ENCODE data around the gene TUFT1. TPM values are rescaled to one million over a fixed set of nuclear protein-coding genes. Genes with fewer than 3 reads are reported as not detected.

Gene TUFT1
- polyA plus RNA-seq, 3 donors, result 1.5 to 1.7 (median 1.6) TPM

DNA sequence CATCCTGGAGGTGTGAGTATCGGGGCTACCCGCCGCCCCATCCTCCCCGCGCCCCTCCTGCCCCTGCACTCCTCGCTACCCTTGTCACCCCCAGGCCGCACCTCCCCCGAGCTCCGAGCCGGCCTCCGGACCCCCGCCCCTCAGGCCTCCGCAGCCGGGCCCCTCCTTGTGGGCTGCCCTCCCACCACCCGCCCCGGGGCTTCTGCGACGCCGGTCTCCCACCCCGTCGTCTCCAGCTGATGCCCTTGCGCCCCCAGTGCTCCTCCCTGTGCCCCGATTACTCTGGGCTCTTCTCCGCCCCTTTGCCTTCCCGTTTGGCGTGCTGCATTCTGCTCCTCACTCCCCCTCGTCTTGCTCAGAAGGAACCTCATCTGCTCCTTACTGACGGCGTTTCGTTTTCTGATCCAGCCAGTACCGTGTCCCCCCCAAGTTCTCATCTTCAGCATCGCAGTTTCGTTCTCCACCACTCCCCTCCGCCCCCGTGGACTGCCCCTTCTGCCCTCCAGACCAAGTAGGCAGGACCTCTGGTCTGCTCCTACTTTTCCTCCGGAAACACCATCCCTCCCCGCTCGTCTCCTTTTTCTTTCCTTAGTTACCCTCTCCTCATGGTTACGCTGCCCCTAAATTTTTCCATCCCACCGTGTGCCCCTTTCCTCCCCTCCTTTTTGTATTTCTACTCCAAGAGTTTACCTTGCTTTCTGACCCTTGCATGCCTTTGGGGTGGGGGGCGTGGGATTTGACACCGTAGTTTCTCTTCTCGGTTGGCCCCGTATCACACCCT is 72.6 kb downstream of the TUFT1 start:
- H4K20me1 ChIP-seq (ENCODE audit: insufficient read depth, low read length), result peaks cover 24% of the 10 kb centered on the region
- Mint-ChIP-seq H3K4me3 (peak overlapping the region; percentile 94 to 97), H3K9me3 (peaks cover 0 to 3% (median 0%) of the 10 kb centered on the region in 7 donors), H3K4me1 (peaks cover 60% of the 10 kb centered on the region), H3K27me3 (ENCODE audit: low read depth in 3 of 3) (peaks cover 0 to 2% (median 0%) of the 10 kb centered on the region in 3 donors), H3K27ac (peak overlapping the region; percentile 85 to 99 (median 98)), H3K36me3 (peaks cover 14 to 15% of the 10 kb centered on the region in 2 donors)
- TF ChIP-seq, protein P1, sequence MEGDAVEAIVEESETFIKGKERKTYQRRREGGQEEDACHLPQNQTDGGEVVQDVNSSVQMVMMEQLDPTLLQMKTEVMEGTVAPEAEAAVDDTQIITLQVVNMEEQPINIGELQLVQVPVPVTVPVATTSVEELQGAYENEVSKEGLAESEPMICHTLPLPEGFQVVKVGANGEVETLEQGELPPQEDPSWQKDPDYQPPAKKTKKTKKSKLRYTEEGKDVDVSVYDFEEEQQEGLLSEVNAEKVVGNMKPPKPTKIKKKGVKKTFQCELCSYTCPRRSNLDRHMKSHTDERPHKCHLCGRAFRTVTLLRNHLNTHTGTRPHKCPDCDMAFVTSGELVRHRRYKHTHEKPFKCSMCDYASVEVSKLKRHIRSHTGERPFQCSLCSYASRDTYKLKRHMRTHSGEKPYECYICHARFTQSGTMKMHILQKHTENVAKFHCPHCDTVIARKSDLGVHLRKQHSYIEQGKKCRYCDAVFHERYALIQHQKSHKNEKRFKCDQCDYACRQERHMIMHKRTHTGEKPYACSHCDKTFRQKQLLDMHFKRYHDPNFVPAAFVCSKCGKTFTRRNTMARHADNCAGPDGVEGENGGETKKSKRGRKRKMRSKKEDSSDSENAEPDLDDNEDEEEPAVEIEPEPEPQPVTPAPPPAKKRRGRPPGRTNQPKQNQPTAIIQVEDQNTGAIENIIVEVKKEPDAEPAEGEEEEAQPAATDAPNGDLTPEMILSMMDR (IDR thresholded peaks at IDR 0.05), result no peak
- no peaks in the 10 kb centered on the region for H3K9me3 ChIP-seq (replicated peaks in 1 of 2; ENCODE audit: control insufficient read depth in 1 of 2, insufficient read depth in 1 of 2, low read length in 2 of 2)
- H2AFZ ChIP-seq (ENCODE audit: insufficient read depth, low read depth, low read length, poor library complexity, severe bottlenecking), result peak overlapping the region; percentile 95
- DNase-seq, result peak in 2 of 3 donors; percentile 16 to 29
- H3K36me3 ChIP-seq (replicated peaks in 1 of 2; ENCODE audit: control insufficient read depth in 1 of 2, insufficient read depth in 2 of 2, low read length in 2 of 2), result peaks cover 3 to 4% of the 10 kb centered on the region in 2 donors
- intact Hi-C loops (cut with micrococcal nuclease), result loop anchor here in 1 of 2 donors (5.0 to 10.0 kb wide), 2 partner anchors 382 to 445 kb away; partner anchors contain the start of genes LYSMD1, S100A10 and SCNM1
- peaks cover 56 to 71% of the 10 kb centered on the region in 2 donors for H3K4me1 ChIP-seq (ENCODE audit: control insufficient read depth in 1 of 2, insufficient read depth in 2 of 2, low read length in 2 of 2)
- H3K4me3 ChIP-seq (replicated peaks in 1 of 3; ENCODE audit: low read depth in 2 of 3, low read length in 3 of 3), result peak overlapping the region; percentile 64 to 90 (median 89)
- H3K4me2 ChIP-seq (replicated peaks; ENCODE audit: extremely low read depth, low read length, poor library complexity, severe bottlenecking), result peak overlapping the region; percentile 89
- peaks cover 61% of the 10 kb centered on the region for H3K79me2 ChIP-seq (ENCODE audit: insufficient read depth, low read length)
- no peaks in the 10 kb centered on the region for H3K27me3 ChIP-seq (ENCODE audit: control insufficient read depth in 2 of 2, insufficient read depth in 2 of 2, low read length in 2 of 2)
- peak overlapping the region; percentile 95 for H3K27ac ChIP-seq (ENCODE audit: low read depth in 1 of 2, low read length in 2 of 2)
- under 1% methylated on average over 40 of the region's 44 CpGs for WGBS (ENCODE audit: insufficient coverage)
- H3K9ac ChIP-seq (ENCODE audit: insufficient read depth, low read length, poor library complexity, severe bottlenecking), result peak overlapping the region; percentile 94

DNA sequence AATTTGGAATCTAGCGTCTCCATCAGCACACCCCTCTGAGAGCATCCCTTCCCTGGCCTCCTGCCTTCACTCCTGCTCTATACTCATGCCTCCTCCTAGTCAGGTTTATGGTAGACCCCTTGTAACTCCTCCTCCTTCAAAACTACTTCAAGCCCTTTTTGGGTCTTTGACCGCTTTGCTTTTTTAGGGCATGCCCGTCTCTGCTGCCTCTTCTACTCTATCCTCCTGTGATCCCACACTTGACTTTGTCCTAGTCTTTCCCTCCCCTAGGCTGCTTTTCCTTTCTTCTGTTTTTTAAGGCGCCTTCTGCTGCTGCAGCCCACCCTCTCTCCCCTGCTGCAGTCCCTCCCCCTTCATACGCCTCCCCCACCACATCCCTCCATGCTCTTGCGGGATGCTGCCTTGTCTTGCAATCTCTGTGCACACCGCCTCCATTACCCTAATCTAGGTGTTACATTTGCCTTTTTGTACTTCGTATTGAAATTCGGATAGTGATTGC is 73.2 kb downstream of the TUFT1 start:
- Mint-ChIP-seq H3K36me3 (peaks cover 14 to 18% of the 10 kb centered on the region in 2 donors), H3K27me3 (ENCODE audit: low read depth in 3 of 3) (peaks cover 0 to 2% (median 0%) of the 10 kb centered on the region in 3 donors), H3K4me3 (peak overlapping the region; percentile 94 to 97), H3K27ac (peak overlapping the region; percentile 85 to 99 (median 98)), H3K9me3 (peaks cover 0 to 2% (median 0%) of the 10 kb centered on the region in 7 donors), H3K4me1 (peaks cover 62% of the 10 kb centered on the region)
- Histone ChIP-seq H3K4me2 (replicated peaks; ENCODE audit: extremely low read depth, low read length, poor library complexity, severe bottlenecking) (peak overlapping the region; percentile 89), H3K9ac (ENCODE audit: insufficient read depth, low read length, poor library complexity, severe bottlenecking) (peak overlapping the region; percentile 94), H3K9me3 (replicated peaks in 1 of 2; ENCODE audit: control insufficient read depth in 1 of 2, insufficient read depth in 1 of 2, low read length in 2 of 2) (no peaks in the 10 kb centered on the region), H3K79me2 (ENCODE audit: insufficient read depth, low read length) (peaks cover 68% of the 10 kb centered on the region), H3K4me3 (replicated peaks in 1 of 3; ENCODE audit: low read depth in 2 of 3, low read length in 3 of 3) (peak overlapping the region; percentile 64 to 90 (median 89)), H3K27me3 (ENCODE audit: control insufficient read depth in 2 of 2, insufficient read depth in 2 of 2, low read length in 2 of 2) (no peaks in the 10 kb centered on the region), H4K20me1 (ENCODE audit: insufficient read depth, low read length) (peaks cover 30% of the 10 kb centered on the region), H3K4me1 (ENCODE audit: control insufficient read depth in 1 of 2, insufficient read depth in 2 of 2, low read length in 2 of 2) (peaks cover 56 to 75% of the 10 kb centered on the region in 2 donors), H3K27ac (ENCODE audit: low read depth in 1 of 2, low read length in 2 of 2) (peak overlapping the region; percentile 95), H3K36me3 (replicated peaks in 1 of 2; ENCODE audit: control insufficient read depth in 1 of 2, insufficient read depth in 2 of 2, low read length in 2 of 2) (peaks cover 3 to 6% of the 10 kb centered on the region in 2 donors), H2AFZ (ENCODE audit: insufficient read depth, low read depth, low read length, poor library complexity, severe bottlenecking) (peak overlapping the region; percentile 95)
- no peak for DNase-seq
- WGBS (ENCODE audit: insufficient coverage), result 62% methylated on average over 6 of the region's 9 CpGs
- intact Hi-C loops (cut with micrococcal nuclease), result loop anchor here in 1 of 2 donors (5.0 to 10.0 kb wide), 2 partner anchors 381 to 446 kb away; partner anchors contain the start of genes LYSMD1, S100A10 and SCNM1
- TF ChIP-seq, protein P1 (IDR thresholded peaks at IDR 0.05), result no peak

Measured in CD14-positive monocyte (primary cell).